ENCODE results near the gene RERE. TPM values are rescaled to one million over a fixed set of nuclear protein-coding genes. Genes with fewer than 3 reads are reported as not detected.
"Not testable (repeated sequence)": the region's sequence is repeated elsewhere in the genome, so short reads cannot be mapped to it uniquely, and the experiment has no call there.

Gene RERE
- total RNA-seq, 1 experiment from 2014 or later: 161 TPM

GRCh38 chr1:8380310-8380709 is 437.1 kb downstream of the RERE start:
- not testable (repeated sequence) for H3K36me3 Mint-ChIP-seq; H3K27me3 Mint-ChIP-seq (ENCODE audit: low read depth); H3K4me3 Mint-ChIP-seq; ATAC-seq; H3K9me3 Mint-ChIP-seq; H3K27ac Mint-ChIP-seq; DNase-seq (ENCODE audit: low spot score)
- peaks cover 76% of the 10 kb centered on the region for H3K4me1 Mint-ChIP-seq
- ChIA-PET CTCF (interaction anchor here (0.8 to 1.0 kb wide), 2 partner anchors 14 to 51 kb away, joined by 3 read pairs; no protein-coding TSS in a partner anchor), POLR2A (interaction anchor here (0.6 kb wide), 1 partner anchor 44 kb away, joined by 3 read pairs; no protein-coding TSS in a partner anchor)

- Mint-ChIP-seq H3K4me3 (no peak overlapping the region), H3K27ac (no peak overlapping the region), H3K9me3 (no peaks in the 10 kb centered on the region), H3K36me3 (0 out of 2 replicates have a peak, but pooled peaks cover 2% of the 10 kb centered on the region), H3K4me1 (peaks cover 76% of the 10 kb centered on the region), H3K27me3 (ENCODE audit: low read depth) (no peaks in the 10 kb centered on the region)
- ATAC-seq (no peak), DNase-seq (ENCODE audit: low spot score) (no peak)
- no peak for TF ChIP-seq GTF2I (CRISPR knock-in tag; conservative IDR thresholded peaks at IDR 0.05)
- no peak for TF ChIP-seq TP53 (CRISPR knock-in tag; IDR thresholded peaks at IDR 0.05)
- TF ChIP-seq JAZF1 (CRISPR knock-in tag; IDR thresholded peaks at IDR 0.05): no peak
- no peak for TF ChIP-seq PRRX2 (CRISPR knock-in tag; IDR thresholded peaks at IDR 0.05)
- no peak for TF ChIP-seq IRF2 (CRISPR knock-in tag; IDR thresholded peaks at IDR 0.05; ENCODE audit: borderline replicate concordance, low read depth)
- no peak for TF ChIP-seq NR3C1 (CRISPR knock-in tag; conservative IDR thresholded peaks at IDR 0.05; ENCODE audit: low read depth)
- POLR2A ChIA-PET: interaction anchor here (0.6 kb wide), 1 partner anchor 45 kb away, joined by 3 read pairs; no protein-coding TSS in a partner anchor
- CTCF ChIA-PET: interaction anchor here (0.7 to 1.0 kb wide), 4 partner anchors 14 to 52 kb away, joined by 3 read pairs; no protein-coding TSS in a partner anchor
These were observed 437.8 kb downstream of the RERE start for GRCh38 chr1:8379513-8380186.

GRCh38 chr1:8378981-8379470 is 438.4 kb downstream of the RERE start:
- Mint-ChIP-seq H3K27me3 (ENCODE audit: low read depth) (no peaks in the 10 kb centered on the region), H3K36me3 (0 out of 2 replicates have a peak, but pooled peaks cover 2% of the 10 kb centered on the region), H3K4me1 (peaks cover 76% of the 10 kb centered on the region), H3K27ac (peak overlapping the region; percentile 94), H3K4me3 (no peak overlapping the region), H3K9me3 (no peaks in the 10 kb centered on the region)
- DNase-seq (ENCODE audit: low spot score): no peak
- POLR2A ChIA-PET: no interaction called here
- CTCF ChIA-PET: interaction anchor here (0.5 to 1.2 kb wide), 4 partner anchors 18 to 44 kb away, joined by 3 to 4 read pairs (median 3); no protein-coding TSS in a partner anchor
- TF ChIP-seq JUN (CRISPR knock-in tag; IDR thresholded peaks at IDR 0.05): no peak
- TF ChIP-seq MAX (CRISPR knock-in tag; IDR thresholded peaks at IDR 0.05): no peak
- TF ChIP-seq PRDM15 (CRISPR knock-in tag; IDR thresholded peaks at IDR 0.05): no peak
- no peak for TF ChIP-seq MLX (CRISPR knock-in tag; IDR thresholded peaks at IDR 0.05)
- no peak for TF ChIP-seq EMX1 (CRISPR knock-in tag; IDR thresholded peaks at IDR 0.05)
- no peak for TF ChIP-seq ESRRA (CRISPR knock-in tag; IDR thresholded peaks at IDR 0.05; ENCODE audit: borderline replicate concordance)
- no peak for TF ChIP-seq NR3C1 (CRISPR knock-in tag; conservative IDR thresholded peaks at IDR 0.05; ENCODE audit: low read depth)
- no peak for TF ChIP-seq ATF3 (CRISPR knock-in tag; conservative IDR thresholded peaks at IDR 0.05)
- no peak for TF ChIP-seq ZNF138 (CRISPR knock-in tag; conservative IDR thresholded peaks at IDR 0.05)
- TF ChIP-seq ZBTB43 (CRISPR knock-in tag; IDR thresholded peaks at IDR 0.05): no peak
- TF ChIP-seq MYBL2 (CRISPR knock-in tag; IDR thresholded peaks at IDR 0.05): no peak
- no peak for TF ChIP-seq GRHL2 (CRISPR knock-in tag; IDR thresholded peaks at IDR 0.05; ENCODE audit: insufficient replicate concordance, severe bottlenecking)
- TF ChIP-seq PREB (CRISPR knock-in tag; IDR thresholded peaks at IDR 0.05; ENCODE audit: borderline replicate concordance): no peak
- ATAC-seq: no peak

Data from WTC11 (cell line).